Activated CD8-positive, alpha-beta memory T cell treated with anti-CD3 and anti-CD28 coated beads for 4 hours (primary cell): ENCODE results near the gene BRD3.

Experiments
- DNase-seq, 2 donors: peaks; one replicate each; pipeline ENCODE4 v3.0.0-alpha.2; 2020; ENCODE audit warnings: low read depth in 2 of 2

Gene BRD3

GRCh38 chr9:134039386-134040175, 28.2 kb downstream of the BRD3 start:
- no peak for DNase-seq

DNA sequence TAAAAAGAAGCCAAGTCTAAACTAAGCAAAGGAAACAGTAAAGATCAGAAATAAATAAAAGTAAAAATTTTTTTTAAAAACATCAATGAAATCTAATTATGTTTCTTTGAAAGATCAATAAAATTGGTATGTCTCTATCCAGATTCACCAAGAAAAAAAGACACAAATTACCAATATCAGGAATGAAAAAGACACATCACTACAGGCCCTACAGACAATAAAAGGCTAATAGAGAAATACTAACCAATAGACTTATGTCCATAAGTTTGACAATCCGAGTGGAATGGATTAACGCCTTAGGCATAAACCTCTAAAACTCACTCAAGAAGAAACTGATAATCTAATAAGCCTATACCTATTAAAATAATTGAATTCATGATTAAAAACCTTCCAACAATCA, 30.2 kb downstream of the BRD3 start:
- no peak for DNase-seq

- DNase-seq: no peak
Observed at GRCh38 chr9:134036130-134036529, 31.7 kb downstream of the BRD3 start.

DNA sequence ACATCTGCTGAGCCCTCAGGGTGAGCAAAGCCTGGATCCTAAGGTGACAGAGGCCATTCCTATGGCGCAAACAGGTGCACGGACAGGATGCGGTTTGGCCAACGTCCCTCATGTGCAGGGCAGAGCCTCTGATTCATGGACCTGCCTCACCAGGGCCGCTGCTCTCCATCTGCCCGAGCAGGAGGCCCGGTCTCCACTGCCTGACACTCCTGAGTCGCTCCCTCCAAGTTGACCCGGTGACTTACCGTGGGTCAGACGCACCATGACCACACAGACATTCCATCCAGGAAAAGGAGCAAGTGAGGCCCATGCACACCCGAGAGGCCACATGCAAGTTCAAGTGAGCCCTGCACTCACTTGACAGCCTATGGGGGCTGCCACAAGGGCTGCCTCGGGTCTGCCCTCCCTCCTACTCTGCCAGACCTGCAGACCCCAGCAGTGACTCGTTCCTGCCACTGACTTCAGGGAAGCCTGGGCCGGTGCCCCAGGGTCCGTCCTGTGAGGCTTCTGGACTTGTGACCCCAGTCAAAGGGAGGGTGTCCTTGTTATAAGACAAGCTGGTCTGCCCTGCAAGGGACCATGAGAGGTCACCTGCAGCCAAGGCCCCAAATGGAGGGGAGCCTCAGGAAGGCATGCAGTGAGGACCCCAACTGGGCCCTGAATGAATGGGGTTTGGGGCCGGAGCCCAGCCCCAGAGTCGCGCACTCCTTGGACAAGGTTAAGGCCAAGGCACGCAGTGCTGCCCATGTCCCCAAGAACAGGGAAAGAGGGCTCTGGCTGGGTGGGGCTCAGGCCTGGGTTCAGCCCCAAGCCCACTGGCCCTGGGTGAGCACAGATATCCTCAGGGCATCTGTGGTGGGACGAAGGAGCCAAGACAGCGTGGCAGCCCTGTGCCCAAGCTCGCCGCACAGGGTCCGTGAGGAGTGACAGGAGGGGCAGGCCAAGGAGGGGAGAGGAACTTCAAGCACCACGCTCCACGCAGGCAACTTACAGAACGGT, 32.5 kb downstream of the BRD3 start:
- DNase-seq: no peak

DNA sequence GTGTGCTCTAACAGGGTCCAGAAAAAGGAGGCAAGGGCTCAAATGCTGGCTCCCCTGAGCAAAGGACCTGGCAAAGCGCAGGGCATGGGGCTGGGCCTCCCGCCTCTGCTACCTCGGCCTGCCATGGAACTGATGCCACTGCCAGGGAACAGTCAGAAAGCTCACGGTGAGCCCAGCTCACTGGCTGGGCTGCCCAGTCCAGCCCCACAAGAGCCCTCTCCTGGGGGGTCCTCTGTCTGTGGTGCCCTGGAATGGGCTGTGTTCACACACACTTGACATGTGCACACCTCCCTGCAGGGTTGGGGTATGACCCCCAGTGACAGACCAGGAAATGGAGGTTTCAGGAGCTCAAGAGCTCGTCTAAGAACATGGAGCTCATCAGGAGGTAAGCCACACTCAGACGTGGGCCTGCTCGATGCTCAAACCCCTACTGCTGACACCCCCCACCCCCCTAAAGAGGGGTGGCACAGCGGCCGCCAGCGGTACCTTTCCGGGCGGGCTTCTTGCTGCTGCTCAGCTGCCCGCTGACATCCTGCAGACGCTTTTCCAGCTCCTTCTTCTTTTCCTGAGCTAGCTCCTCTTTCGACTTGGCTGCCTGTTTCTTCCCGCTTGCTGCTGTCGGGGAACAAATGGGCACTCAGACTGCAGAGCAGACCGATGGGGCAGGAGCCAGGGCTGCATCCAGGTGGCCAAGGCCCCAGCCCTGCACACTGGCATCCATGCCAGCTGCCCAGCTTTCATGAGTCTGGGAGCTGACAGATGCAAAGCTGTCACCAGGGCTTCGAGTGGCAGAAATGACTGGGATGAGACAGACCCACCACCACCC, 33.4 kb downstream of the BRD3 start:
- no peak for DNase-seq

- no peak for DNase-seq
Observed at GRCh38 chr9:134033516-134034214, 34.2 kb downstream of the BRD3 start.

- no peak for DNase-seq
Observed at GRCh38 chr9:134032456-134033222, 35.2 kb downstream of the BRD3 start.

DNA sequence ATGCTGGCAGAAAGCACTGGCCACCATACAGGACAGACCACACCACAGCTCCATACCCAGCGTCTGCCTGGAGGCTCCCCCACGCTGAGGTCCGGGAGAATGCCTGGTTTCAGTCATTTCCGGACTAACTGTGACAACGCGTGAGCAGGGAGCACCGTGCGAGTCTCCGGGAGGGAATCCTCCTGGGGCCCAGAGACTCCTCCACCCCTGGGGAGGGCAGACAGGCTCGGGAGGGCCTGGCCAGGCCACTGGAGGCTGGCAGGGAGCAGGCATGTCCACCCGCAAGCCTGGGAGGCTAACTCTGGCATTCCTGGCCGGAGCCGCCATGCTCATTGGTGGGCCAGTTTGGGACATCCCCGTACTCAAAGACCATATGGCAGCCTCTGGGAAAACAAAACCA, 36.0 kb downstream of the BRD3 start:
- DNase-seq: no peak

- DNase-seq: no peak
Observed at GRCh38 chr9:134030821-134031470, 36.9 kb downstream of the BRD3 start.

- DNase-seq: no peak
Observed at GRCh38 chr9:134029248-134030226, 38.3 kb downstream of the BRD3 start.

GRCh38 chr9:134028575-134029247, 39.1 kb downstream of the BRD3 start:
- no peak for DNase-seq

DNA sequence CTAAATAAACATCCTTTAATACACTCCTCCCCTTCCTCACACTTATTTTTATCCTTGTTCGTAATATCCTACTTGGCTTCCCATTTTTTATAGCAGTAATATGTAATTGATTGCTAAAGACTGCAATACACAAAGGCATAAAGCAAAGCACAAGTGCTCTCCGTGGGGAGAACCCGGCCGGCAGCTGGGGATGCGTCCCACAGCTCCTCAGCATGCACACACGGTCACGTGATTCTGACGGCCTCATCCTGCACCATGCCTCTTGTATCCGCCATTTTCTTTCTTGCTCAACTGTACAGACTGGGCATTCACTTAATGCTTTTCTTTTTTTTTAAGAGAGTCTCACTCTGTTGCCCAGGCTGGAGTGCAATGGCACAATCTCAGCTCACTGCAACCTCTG, 39.8 kb downstream of the BRD3 start:
- DNase-seq: no peak

GRCh38 chr9:134027561-134027960, 40.3 kb downstream of the BRD3 start:
- no peak for DNase-seq

DNA sequence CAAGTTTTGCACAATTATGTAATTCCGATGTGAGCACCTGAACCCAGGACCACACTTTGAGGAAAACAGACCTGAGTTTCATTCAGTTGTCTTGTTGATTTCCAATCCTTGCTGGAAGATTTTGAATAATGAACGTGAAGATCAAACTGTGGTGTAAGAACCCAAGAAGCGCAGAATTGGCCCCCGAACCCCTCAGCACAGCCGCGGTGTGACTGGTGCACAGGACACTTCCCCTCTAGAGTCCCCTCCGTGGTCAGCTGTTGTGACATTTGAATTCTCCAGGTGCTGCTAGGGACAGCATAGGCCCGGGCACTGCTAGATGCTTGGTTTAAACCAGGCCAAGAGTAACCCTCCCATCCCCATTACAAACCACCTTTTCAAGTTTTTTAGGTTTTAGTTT, 40.8 kb downstream of the BRD3 start:
- no peak for DNase-seq

DNA sequence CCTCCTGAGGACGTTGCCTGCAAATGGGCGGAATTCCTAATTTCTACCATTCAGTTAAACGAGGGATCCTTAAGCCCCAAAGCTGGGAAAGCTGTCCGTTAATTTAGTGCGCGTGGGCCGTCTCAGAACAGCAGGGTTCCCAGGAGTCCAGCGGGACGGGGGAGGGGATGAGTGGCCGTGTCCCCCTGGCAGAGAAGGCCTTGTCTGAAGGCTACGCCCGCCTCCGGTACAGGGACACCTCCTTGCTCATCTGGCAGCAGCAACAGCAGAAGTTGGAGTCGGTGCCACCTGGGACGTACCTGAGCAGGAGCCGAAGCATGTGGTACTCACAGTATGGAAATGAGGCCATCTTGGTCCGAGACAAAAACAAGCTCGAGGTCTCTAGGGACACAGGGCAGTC, 41.2 kb downstream of the BRD3 start:
- no peak for DNase-seq

DNA sequence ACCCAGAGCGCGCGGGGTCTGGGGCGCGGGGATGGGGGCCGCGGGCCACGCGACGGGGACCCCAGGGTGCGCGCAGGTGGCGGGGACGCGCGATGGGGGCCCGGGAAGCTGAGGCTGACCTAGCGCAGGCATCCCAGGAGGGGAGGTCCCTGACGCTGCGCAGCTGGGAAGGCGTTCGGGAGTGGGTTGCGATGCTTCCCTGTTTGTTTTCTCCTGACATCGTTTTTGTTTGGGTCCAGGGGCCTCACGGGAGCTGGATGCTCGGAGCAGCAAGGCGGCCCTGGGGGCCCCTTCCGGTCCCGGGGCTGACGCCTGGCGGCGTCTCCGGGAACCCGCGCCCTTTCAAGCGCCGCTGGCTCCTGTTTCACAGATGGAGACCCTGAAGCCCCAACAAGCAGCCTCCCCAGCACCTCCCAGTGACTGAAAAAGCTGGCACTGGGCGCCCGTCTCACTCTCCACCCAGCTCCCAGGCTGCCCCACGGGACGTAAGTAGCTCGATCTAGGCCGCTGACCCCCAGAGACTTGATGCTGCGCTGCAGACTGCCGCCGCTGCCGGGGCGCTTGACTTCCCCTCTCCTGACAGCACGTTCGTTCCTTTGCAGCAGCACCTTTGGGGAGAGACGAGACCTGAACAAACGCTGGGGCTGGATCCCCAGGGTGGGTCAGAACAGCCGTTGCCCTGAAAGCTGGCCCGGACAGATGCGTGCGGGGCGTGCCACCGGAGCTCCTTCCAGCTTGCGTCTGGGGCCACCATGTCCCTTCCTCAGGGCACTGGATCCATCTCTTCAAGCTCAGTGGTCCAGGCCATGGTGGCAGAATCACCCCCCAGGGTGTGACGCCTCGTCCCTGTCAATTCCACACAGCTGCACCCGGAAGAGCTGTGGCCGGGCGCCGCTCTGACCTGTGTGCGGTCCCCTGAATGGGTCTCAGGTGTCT, 42.0 kb downstream of the BRD3 start:
- peak in 1 of 2 donors; percentile 6 for DNase-seq
